Measurements from ENCODE around the gene EDN2. TPM values are rescaled to one million over a fixed set of nuclear protein-coding genes. Genes with fewer than 3 reads are reported as not detected.

Gene EDN2
- total and polyA plus RNA-seq, 7 donors, result 0.57 to 4.8 (median 1.5) TPM; not detected in 3

- intact Hi-C loops (cut with DNase I), result loop anchor here (5.0 kb wide), 2 partner anchors 63 to 113 kb away; no protein-coding TSS in a partner anchor
- Histone ChIP-seq H3K27me3 (no peaks in the 10 kb centered on the region), H3K4me3 (peak overlapping the region in 3 of 4 donors; percentile 39 to 44 (median 42)), H3K4me1 (peaks cover 0 to 57% (median 44%) of the 10 kb centered on the region in 4 donors), H3K27ac (peak overlapping the region; percentile 88 to 92 (median 90)), H3K9me3 (no peaks in the 10 kb centered on the region), H3K36me3 (no peaks in the 10 kb centered on the region)
- TF ChIP-seq POLR2A (IDR thresholded peaks at IDR 0.05), result no peak
- no peak for TF ChIP-seq POLR2AphosphoS5 (IDR thresholded peaks at IDR 0.05)
- TF ChIP-seq, protein P1, sequence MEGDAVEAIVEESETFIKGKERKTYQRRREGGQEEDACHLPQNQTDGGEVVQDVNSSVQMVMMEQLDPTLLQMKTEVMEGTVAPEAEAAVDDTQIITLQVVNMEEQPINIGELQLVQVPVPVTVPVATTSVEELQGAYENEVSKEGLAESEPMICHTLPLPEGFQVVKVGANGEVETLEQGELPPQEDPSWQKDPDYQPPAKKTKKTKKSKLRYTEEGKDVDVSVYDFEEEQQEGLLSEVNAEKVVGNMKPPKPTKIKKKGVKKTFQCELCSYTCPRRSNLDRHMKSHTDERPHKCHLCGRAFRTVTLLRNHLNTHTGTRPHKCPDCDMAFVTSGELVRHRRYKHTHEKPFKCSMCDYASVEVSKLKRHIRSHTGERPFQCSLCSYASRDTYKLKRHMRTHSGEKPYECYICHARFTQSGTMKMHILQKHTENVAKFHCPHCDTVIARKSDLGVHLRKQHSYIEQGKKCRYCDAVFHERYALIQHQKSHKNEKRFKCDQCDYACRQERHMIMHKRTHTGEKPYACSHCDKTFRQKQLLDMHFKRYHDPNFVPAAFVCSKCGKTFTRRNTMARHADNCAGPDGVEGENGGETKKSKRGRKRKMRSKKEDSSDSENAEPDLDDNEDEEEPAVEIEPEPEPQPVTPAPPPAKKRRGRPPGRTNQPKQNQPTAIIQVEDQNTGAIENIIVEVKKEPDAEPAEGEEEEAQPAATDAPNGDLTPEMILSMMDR (IDR thresholded peaks at IDR 0.05), result no peak
- no peak for TF ChIP-seq EP300 (IDR thresholded peaks at IDR 0.05)
- no peak for DNase-seq
- WGBS, 2 donors, result 49 to 64% methylated on average over 19 of the region's 19 CpGs
Observed at GRCh38 chr1:41495210-41495948, 10.9 kb upstream of the EDN2 start.

- WGBS, 2 donors, result 82 to 87% methylated on average over 17 of the region's 17 CpGs
- TF ChIP-seq, protein P1 (IDR thresholded peaks at IDR 0.05), result no peak
Observed at GRCh38 chr1:41494351-41495209, 10.1 kb upstream of the EDN2 start.

DNA sequence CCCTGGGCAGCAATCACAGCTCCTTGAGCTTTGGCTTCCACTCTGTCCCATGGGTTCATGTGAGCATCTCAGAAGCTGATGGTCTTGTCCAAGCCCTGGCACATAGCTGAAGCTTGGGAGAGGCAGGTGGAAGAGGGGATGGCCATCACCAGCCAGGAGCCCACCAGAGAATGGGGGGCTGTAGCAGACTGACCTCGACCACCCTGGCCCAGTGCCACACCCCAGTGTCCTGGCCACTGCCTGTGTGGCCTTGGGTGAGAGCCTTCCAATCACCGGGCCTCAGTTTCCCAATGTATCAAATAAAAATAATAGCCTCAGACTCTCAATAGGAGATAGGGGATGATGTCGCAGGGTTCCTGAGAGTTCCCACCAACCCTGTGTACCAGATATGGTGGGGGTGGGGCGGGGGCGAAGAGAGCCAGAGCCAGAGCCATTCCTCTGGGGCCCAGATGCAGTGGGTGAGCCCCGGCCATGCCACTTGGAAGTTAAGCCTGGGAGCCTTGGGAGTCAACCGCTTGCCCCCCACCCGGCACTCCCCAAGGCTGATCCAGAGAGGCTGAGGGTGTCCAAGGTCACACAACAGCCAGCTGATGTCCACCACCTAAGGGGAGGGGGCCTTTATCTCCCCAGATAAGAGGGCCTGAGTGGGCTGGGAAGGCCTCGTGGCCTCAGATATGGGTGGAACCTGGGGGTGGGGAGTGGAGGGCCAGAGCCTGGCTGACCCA, 9.3 kb upstream of the EDN2 start:
- Histone ChIP-seq H3K4me1 (peaks cover 0 to 41% (median 32%) of the 10 kb centered on the region in 4 donors), H3K27ac (peak overlapping the region in 1 of 4 donors; percentile 92), H3K4me3 (no peak overlapping the region), H3K9me3 (no peaks in the 10 kb centered on the region), H3K27me3 (no peaks in the 10 kb centered on the region), H3K36me3 (no peaks in the 10 kb centered on the region)
- intact Hi-C loops (cut with DNase I), result no loop called here
- TF ChIP-seq POLR2AphosphoS5 (IDR thresholded peaks at IDR 0.05) (no peak), EP300 (IDR thresholded peaks at IDR 0.05) (no peak), POLR2A (IDR thresholded peaks at IDR 0.05) (no peak)
- TF ChIP-seq, protein P1 (IDR thresholded peaks at IDR 0.05), result no peak
- no peak for DNase-seq
- 88 to 91% methylated on average over 9 of the region's 9 CpGs for WGBS, 2 donors

More at GRCh38 chr1:41494351-41495209, 10.1 kb upstream of the EDN2 start:
- no peak for DNase-seq
- no peaks in the 10 kb centered on the region for H3K36me3 ChIP-seq
- H3K27me3 ChIP-seq, result no peaks in the 10 kb centered on the region
- intact Hi-C loops (cut with DNase I), result loop anchor here (5.0 kb wide), 2 partner anchors 62 to 112 kb away; no protein-coding TSS in a partner anchor
- H3K4me1 ChIP-seq, result peaks cover 0 to 49% (median 38%) of the 10 kb centered on the region in 4 donors
- H3K27ac ChIP-seq, result peak overlapping the region; percentile 88 to 92 (median 90)
- no peaks in the 10 kb centered on the region for H3K9me3 ChIP-seq
- H3K4me3 ChIP-seq, result no peak overlapping the region

- no peak for DNase-seq
- WGBS, 2 donors, result 88 to 90% methylated on average over 5 of the region's 5 CpGs
- no peak for TF ChIP-seq EP300 (IDR thresholded peaks at IDR 0.05)
- TF ChIP-seq, protein P1 (IDR thresholded peaks at IDR 0.05), result no peak
- TF ChIP-seq POLR2A (IDR thresholded peaks at IDR 0.05), result no peak
- TF ChIP-seq POLR2AphosphoS5 (IDR thresholded peaks at IDR 0.05), result peak in 1 of 4 donors; percentile 7
- H3K9me3 ChIP-seq, result no peaks in the 10 kb centered on the region
- H3K27ac ChIP-seq, result peak overlapping the region in 1 of 4 donors; percentile 92
- H3K27me3 ChIP-seq, result no peaks in the 10 kb centered on the region
- no peaks in the 10 kb centered on the region for H3K36me3 ChIP-seq
- H3K4me1 ChIP-seq, result peaks cover 0 to 36% (median 26%) of the 10 kb centered on the region in 4 donors
- no peak overlapping the region for H3K4me3 ChIP-seq
- intact Hi-C loops (cut with DNase I), result no loop called here
Observed at GRCh38 chr1:41493117-41493536, 8.6 kb upstream of the EDN2 start.
